GM12878 (cell line): ENCODE measurements around the gene ZNF48. TPM values are rescaled to one million over a fixed set of nuclear protein-coding genes. Genes with fewer than 3 reads are reported as not detected.

Experiments used
- ATAC-seq: fragments of 200-7000 bp; cut with Tn5 transposase; 3 replicates; pipeline ENCODE4 v1.9.1; 2020; ENCODE audit warnings: mild to moderate bottlenecking, moderate library complexity
- BruUV-seq: library from RNA; stranded (reverse); fragments of 400-500 nt; replicated peaks from 2 replicates; lab custom pipeline; 2021; lab: Mats Ljungman, UMichigan
- CTCF ChIA-PET: fragments of 300-600 bp; sonication (Branson Sonifier 250); formaldehyde crosslinking; extraction: SDS; loops from one replicate; lab custom pipeline; 2021; ENCODE audit warnings: inconsistent platforms; lab: Yijun Ruan, JAX
- POLR2A ChIA-PET: fragments of 350-600 bp; formaldehyde crosslinking; extraction: SDS; loops from one replicate; lab custom pipeline; 2021; ENCODE audit warnings: inconsistent platforms; lab: Charles Lee
- RAD21 ChIA-PET: fragments of 300-600 bp; sonication (Branson Sonifier 250); formaldehyde crosslinking; loops from one replicate; lab custom pipeline; 2023; ENCODE audit warnings: antibody characterized with exemption; ENCODE audit not compliant: unreplicated experiment; lab: Charles Lee
- SMC1A ChIA-PET: fragments of 300-600 bp; sonication (Branson Sonifier 250); formaldehyde crosslinking; loops from one replicate; lab custom pipeline; 2023; ENCODE audit not compliant: unreplicated experiment, uncharacterized antibody; lab: Charles Lee
- DNase-seq: peaks from one replicate; pipeline ENCODE4 v3.0.0-alpha.2; 2011; ENCODE audit warnings: low read depth, low spot score
- FAIRE-seq: peaks from 3 replicates; lab custom pipeline; 2011; peaks lifted over from hg19 to GRCh38; lab: Jason Lieb, UNC
- H2AFZ ChIP-seq: 2 replicates; pipeline ENCODE4 v1.6.0; 2011; ENCODE audit warnings: low read depth, low read length, control low read depth; ENCODE audit not compliant: control insufficient read depth
- H3K27ac ChIP-seq: 2 replicates; pipeline ENCODE4 v1.5.1; 2011; ENCODE audit warnings: control low read depth; ENCODE audit not compliant: control insufficient read depth, insufficient read depth
- H3K27me3 ChIP-seq, 2 experiments: replicated peaks in 1 of 2; 2 replicates each; pipeline versions ENCODE4 v1.6.0 to v1.6.1; 2011; ENCODE audit warnings: low read length in 1 of 2; ENCODE audit not compliant: control insufficient read depth in 2 of 2, insufficient read depth in 2 of 2
- H3K36me3 ChIP-seq, 2 experiments: 2 replicates each; pipeline ENCODE4 v1.5.1; 2011; ENCODE audit warnings: low read length in 1 of 2; ENCODE audit not compliant: control insufficient read depth in 2 of 2, insufficient read depth in 2 of 2
- H3K4me1 ChIP-seq: 2 replicates; pipeline ENCODE4 v1.6.1; 2011; ENCODE audit warnings: mild to moderate bottlenecking, low read length, moderate library complexity, mixed read lengths; ENCODE audit not compliant: control insufficient read depth, insufficient read depth
- H3K4me2 ChIP-seq: 2 replicates; pipeline ENCODE4 v1.6.0; 2011; ENCODE audit warnings: control low read depth; ENCODE audit not compliant: control insufficient read depth, insufficient read depth
- H3K4me3 ChIP-seq: fragments of 200-600 bp; sonication (generic); 2 replicates; pipeline ENCODE4 v1.5.1; 2016
- H3K79me2 ChIP-seq: 2 replicates; pipeline ENCODE4 v1.6.0; 2011; ENCODE audit warnings: low read length; ENCODE audit not compliant: control insufficient read depth, insufficient read depth
- H3K9ac ChIP-seq: 2 replicates; pipeline ENCODE4 v1.8.0; 2011; ENCODE audit warnings: low read length, control low read depth, mixed read lengths; ENCODE audit not compliant: control insufficient read depth, insufficient read depth
- H3K9me3 ChIP-seq: replicated peaks from 3 replicates; pipeline ENCODE4 v1.5.1; 2011; ENCODE audit warnings: mild to moderate bottlenecking, low read length; ENCODE audit not compliant: control insufficient read depth, insufficient read depth
- H4K20me1 ChIP-seq: 2 replicates; pipeline ENCODE4 v1.6.0; 2011; ENCODE audit not compliant: control insufficient read depth, insufficient read depth
- BACH1 ChIP-seq: fragments of 450-650 bp; IDR thresholded peaks from 2 replicates; pipeline ENCODE4 v1.6.1; 2017; ENCODE audit warnings: mild to moderate bottlenecking, borderline replicate concordance
- BCL11A ChIP-seq: IDR thresholded peaks from 2 replicates; pipeline ENCODE4 v1.6.1; 2011; ENCODE audit warnings: low read depth, low read length
- BMI1 ChIP-seq: fragments of 450-650 bp; IDR thresholded peaks from 2 replicates; pipeline ENCODE4 v1.6.1; 2016; ENCODE audit warnings: mild to moderate bottlenecking, moderate library complexity, borderline replicate concordance
- CTCF ChIP-seq, 3 experiments: IDR thresholded peaks in 2 of 3; conservative IDR thresholded peaks in 1 of 3; 2 replicates each; pipeline ENCODE4 v1.5.1; 2011; ENCODE audit warnings: low read depth in 3 of 3, low read length in 3 of 3, mild to moderate bottlenecking in 3 of 3, control low read depth in 2 of 3, moderate library complexity in 2 of 3, inconsistent platforms in 1 of 3, mixed read lengths in 1 of 3; ENCODE audit not compliant: control insufficient read depth in 2 of 3, insufficient read depth in 1 of 3; ENCODE audit errors: extremely low read depth in 1 of 3
- DPF2 ChIP-seq: fragments of 450-650 bp; IDR thresholded peaks from 2 replicates; pipeline ENCODE4 v1.6.1; 2017; ENCODE audit warnings: mild to moderate bottlenecking
- EED ChIP-seq: sonication (generic); IDR thresholded peaks from 2 replicates; pipeline ENCODE4 v1.6.1; 2016; ENCODE audit warnings: antibody characterized with exemption, low read depth
- EGR1 ChIP-seq, 2 experiments: IDR thresholded peaks; 1 replicate in 1 of 2; 2 replicates in 1 of 2; pipeline ENCODE4 v1.6.1; 2011 to 2012; ENCODE audit warnings: low read depth in 2 of 2, low read length in 2 of 2, borderline replicate concordance in 1 of 2, mild to moderate bottlenecking in 1 of 2, moderate library complexity in 1 of 2
- ETV6 ChIP-seq, 2 experiments: fragments of 450-650 bp in 1 of 2; IDR thresholded peaks in 1 of 2; conservative IDR thresholded peaks in 1 of 2; 2 replicates each; pipeline ENCODE4 v1.6.1; 2014; ENCODE audit warnings: antibody characterized with exemption in 1 of 2, borderline replicate concordance in 1 of 2, low read depth in 1 of 2, mild to moderate bottlenecking in 1 of 2, moderate library complexity in 1 of 2
- HCFC1 ChIP-seq: fragments of 150-350 bp; IDR thresholded peaks from 2 replicates; pipeline ENCODE4 v1.6.1; 2014; ENCODE audit warnings: low read length
- IKZF1 ChIP-seq: fragments of 450-650 bp; conservative IDR thresholded peaks from 2 replicates; pipeline ENCODE4 v1.6.1; 2017; ENCODE audit warnings: antibody characterized with exemption, mild to moderate bottlenecking
- IKZF2 ChIP-seq, 2 experiments: fragments of 450-650 bp; IDR thresholded peaks; 2 replicates each; pipeline ENCODE4 v1.6.1; 2017; ENCODE audit warnings: mild to moderate bottlenecking in 2 of 2, moderate library complexity in 2 of 2
- RELA ChIP-seq: fragments of 450-650 bp; IDR thresholded peaks from 2 replicates; pipeline ENCODE4 v1.8.0; 2014; ENCODE audit warnings: borderline replicate concordance; ENCODE audit not compliant: partially characterized antibody
- SMAD5 ChIP-seq: IDR thresholded peaks from 2 replicates; pipeline ENCODE4 v1.6.1; 2016; ENCODE audit warnings: antibody characterized with exemption, low read depth
- TBL1XR1 ChIP-seq: IDR thresholded peaks from 2 replicates; pipeline ENCODE4 v1.6.1; 2012; ENCODE audit warnings: low read depth, low read length, improper control_type of control experiment
- ZSCAN29 ChIP-seq: fragments of 450-650 bp; IDR thresholded peaks from 2 replicates; pipeline ENCODE4 v1.6.1; 2017; ENCODE audit warnings: mild to moderate bottlenecking, moderate library complexity
- WGBS: methylation state at CpG from one replicate; pipeline ENCODE4 v1.1.6; 2016; ENCODE audit warnings: low lambda C conversion rate; ENCODE audit not compliant: insufficient replicate concordance, insufficient coverage; ENCODE audit errors: missing lambda C conversion rate; 5-methylcytosine and 5-hydroxymethylcytosine counted together
- in situ Hi-C: fragments of 300-500 bp; cut with MboI; formaldehyde crosslinking; loops from 9 replicates; pipeline ENCODE4 v1.14.3; 2018; ENCODE audit warnings: mixed read lengths
- intact Hi-C: fragments of 100-400 bp; cut with micrococcal nuclease; formaldehyde crosslinking; loops from one replicate; pipeline ENCODE4 v1.14.2; 2022; ENCODE audit not compliant: unreplicated experiment
- polyA plus RNA-seq, 11 experiments: library from polyadenylated mRNA; depleted of rRNA in 4 of 11; unstranded in 6 of 11; stranded (reverse) in 5 of 11; fragments of >200 nt; fragmentation: Nextera tagmentation in 4 of 11; fragmentation: Illumina TruSeq in 1 of 11; extraction: Ambion mirVana in 4 of 11; extraction: Trizol in 1 of 11; gene quantifications; 1 replicate in 1 of 11; 2 replicates in 10 of 11; pipeline versions ENCODE4 v1.2.1 to v1.2.3, GENCODE V29; 2011 to 2016; ENCODE audit warnings: inconsistent platforms in 2 of 11, missing spikeins in 2 of 11, low read depth in 1 of 11
- total RNA-seq, 4 experiments: library from RNA; depleted of rRNA in 3 of 4; stranded (reverse); fragments of >200 nt in 3 of 4; fragmentation: Illumina TruSeq in 1 of 4; extraction: Trizol in 1 of 4; gene quantifications; 2 replicates each; pipeline versions ENCODE4 v1.2.1 to v1.2.3, GENCODE V29; 2013 to 2021

ZNF48 gene
- total and polyA plus RNA-seq, 10 of the 15 experiments (the other 5 are each of a cell fraction or from before 2014, with no cell fraction given) = 0.14 to 12.0 (median 4.2) TPM

DNA sequence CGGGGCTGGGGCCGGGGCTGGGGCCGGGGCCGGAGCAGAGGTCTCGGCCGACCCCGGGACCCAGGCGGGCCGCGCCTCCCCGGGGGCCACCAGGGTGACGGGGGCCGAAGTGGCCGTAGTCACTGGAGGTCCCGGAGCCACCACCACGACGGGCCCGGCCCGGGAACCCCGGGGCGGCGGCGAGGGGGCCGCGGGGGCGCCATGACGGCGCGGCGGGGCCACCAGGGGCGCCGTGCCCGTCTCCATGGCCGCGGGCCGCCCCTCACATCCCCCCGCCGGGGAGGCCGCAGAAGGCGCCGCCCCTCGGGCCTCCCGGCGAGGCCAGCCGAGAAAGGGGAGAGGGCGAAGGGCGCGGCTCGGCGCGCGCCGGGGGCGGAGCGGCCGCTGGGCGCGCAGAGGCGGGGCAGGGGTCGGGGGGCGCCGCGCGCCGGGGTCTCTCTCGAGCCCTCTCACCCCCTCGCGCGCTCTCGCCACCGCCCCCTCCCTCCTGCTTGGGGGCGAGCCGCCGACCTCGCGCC, 25.2 kb upstream of the ZNF48 start (continued):
- TF ChIP-seq IKZF2 (IDR thresholded peaks at IDR 0.05) (no peak), SMAD5 (no peak), RELA (no peak), EGR1 (IDR thresholded peaks at IDR 0.05; ENCODE audit: borderline replicate concordance in 1 of 2, low read depth in 2 of 2, low read length in 2 of 2) (peak in 1 of 2 experiments; percentile 70; a peak in 1 of 3 replicates)

GRCh38 chr16:30370456-30371247, 24.6 kb upstream of the ZNF48 start, which contains the start of gene TBC1D10B:
TSS of gene TBC1D10B (minus strand) at chr16:30370494. CDS start at chr16:30370183, 311 bp downstream.
- ChIA-PET CTCF (interaction anchor here (0.7 to 9.0 kb wide), 20 partner anchors 12 to 288 kb away, joined by 3 to 70 read pairs (median 5); partner anchors contain the start of genes CD2BP2, DCTPP1, SEPTIN1 and ZNF48), POLR2A (interaction anchor here (0.5 to 2.5 kb wide), 25 partner anchors 11 to 925 kb away, joined by 3 to 37 read pairs (median 5); partner anchors contain the start of genes ALDOA, CD2BP2, CORO1A and DCTPP1), RAD21 (interaction anchor here (0.6 to 3.8 kb wide), 27 partner anchors 9 to 279 kb away, joined by 3 to 33 read pairs (median 5); partner anchors contain the start of genes CD2BP2, DCTPP1, SEPTIN1 and TBX6), SMC1A (interaction anchor here (0.5 to 2.2 kb wide), 19 partner anchors 9 to 279 kb away, joined by 3 to 16 read pairs (median 5); partner anchors contain the start of genes CD2BP2, SEPTIN1, TBX6 and ZNF48)
- Histone ChIP-seq H3K9ac (peak within 1 kb of the TSS; percentile 86), H3K4me3 (peak within 1 kb of the TSS; percentile 97), H3K79me2 (peaks cover 33% of the 10 kb centered on the region), H3K36me3 (no peaks in the 10 kb centered on the region), H3K27me3 (no peaks in the 10 kb centered on the region), H4K20me1 (peaks cover 12% of the 10 kb centered on the region), H3K4me2 (peak within 1 kb of the TSS; percentile 98), H3K4me1 (peaks cover 16% of the 10 kb centered on the region), H2AFZ (peak within 1 kb of the TSS; percentile 68), H3K9me3 (no peaks in the 10 kb centered on the region), H3K27ac (peak within 1 kb of the TSS; percentile 77)
- DNase-seq = peak; percentile 100
- no TSS peak for BruUV-seq
- intact Hi-C loops (loop anchor here (2.0 kb wide), 1 partner anchor 16 kb away; the partner anchor contains the start of gene CD2BP2), in situ Hi-C loops (no loop called here)
- WGBS = under 1% methylated on average over 36 of the region's 40 CpGs
- peak; percentile 100 for FAIRE-seq
- peak; percentile 91 for ATAC-seq
- 0 out of 2 replicates have a peak, but pooled peaks have one; percentile 12 for TF ChIP-seq HCFC1
- TF ChIP-seq IKZF1 = no peak
- no peak for TF ChIP-seq BMI1
- TF ChIP-seq BCL11A = no peak
- peak; percentile 99 for TF ChIP-seq DPF2
- TF ChIP-seq BACH1 = no peak
- TF ChIP-seq ZSCAN29 = no peak
- peak in 2 of 3 experiments; percentile 13 to 24; a peak in 3 of 6 replicates for TF ChIP-seq CTCF (IDR thresholded peaks at IDR 0.05 in 2 of 3, conservative IDR thresholded peaks at IDR 0.05 in 1 of 3; ENCODE audit: control insufficient read depth in 2 of 3, extremely low read depth in 1 of 3, insufficient read depth in 1 of 3, low read depth in 3 of 3, low read length in 3 of 3)
- no peak for TF ChIP-seq ETV6 (conservative IDR thresholded peaks at IDR 0.05 in 1 of 2, IDR thresholded peaks at IDR 0.05 in 1 of 2; ENCODE audit: borderline replicate concordance in 1 of 2, low read depth in 1 of 2)
- TF ChIP-seq TBL1XR1 = 0 out of 2 replicates have a peak, but pooled peaks have one; percentile 38
- TF ChIP-seq EED = no peak
